SU-DHL-6 (cell line): Measurements from ENCODE around the gene COL15A1.

Experiments
- H2AFZ ChIP-seq: fragments of 200-600 bp; sonication (generic); 2 replicates; pipeline ENCODE4 v1.6.1; 2014; ENCODE audit warnings: low read depth, mild to moderate bottlenecking, moderate library complexity, mixed read lengths, antibody characterized with exemption, low read length; ENCODE audit not compliant: severe bottlenecking
- H3F3A ChIP-seq: fragments of 200-600 bp; shearing (Covaris generic); 2 replicates; pipeline ENCODE4 v1.6.0; 2016; ENCODE audit warnings: antibody characterized with exemption, mild to moderate bottlenecking; ENCODE audit not compliant: insufficient read depth
- H3K27ac ChIP-seq: fragments of 200-600 bp; sonication (generic); 2 replicates; pipeline ENCODE4 v1.5.1; 2016; ENCODE audit warnings: low read depth, mild to moderate bottlenecking, low read length, moderate library complexity, mixed read lengths
- H3K27me3 ChIP-seq: fragments of 200-600 bp; sonication (generic), shearing (Covaris generic); 2 replicates; pipeline ENCODE4 v1.6.0; 2014; ENCODE audit warnings: mild to moderate bottlenecking, low read length
- H3K36me3 ChIP-seq: fragments of 200-600 bp; sonication (generic); 2 replicates; pipeline ENCODE4 v1.6.1; 2014; ENCODE audit warnings: mild to moderate bottlenecking, low read length, mixed read lengths
- H3K4me2 ChIP-seq: fragments of 300-600, 200-600 bp; shearing (Covaris generic), sonication (generic); 2 replicates; pipeline ENCODE4 v1.6.0; 2014; ENCODE audit warnings: low read length, low read depth, mild to moderate bottlenecking; ENCODE audit not compliant: poor library complexity, severe bottlenecking
- H3K4me3 ChIP-seq: fragments of 200-600 bp; sonication (generic); 2 replicates; pipeline ENCODE4 v1.5.1; 2014; ENCODE audit warnings: antibody characterized with exemption, low read length, mild to moderate bottlenecking, mixed read lengths; ENCODE audit not compliant: insufficient read depth, poor library complexity, severe bottlenecking
- H3K79me2 ChIP-seq: fragments of 200-600 bp; sonication (generic); 2 replicates; pipeline ENCODE4 v1.6.1; 2014; ENCODE audit warnings: mild to moderate bottlenecking, low read length, moderate library complexity; ENCODE audit not compliant: insufficient read depth
- H3K9ac ChIP-seq: fragments of 200-600 bp; sonication (generic); 2 replicates; pipeline ENCODE4 v1.7.0; 2014; ENCODE audit warnings: mild to moderate bottlenecking, low read length
- H3K9me2 ChIP-seq: fragments of 200-600 bp; sonication (generic); replicated peaks from 2 replicates; pipeline ENCODE4 v1.6.1; 2014; ENCODE audit warnings: low read length; ENCODE audit not compliant: insufficient read depth
- H3K9me3 ChIP-seq: fragments of 200-600 bp; sonication (generic); 2 replicates; pipeline ENCODE4 v1.6.1; 2014; ENCODE audit warnings: low read length, mixed read lengths; ENCODE audit not compliant: insufficient read depth
- H4K20me1 ChIP-seq: fragments of 200-600 bp; sonication (generic); 2 replicates; pipeline ENCODE4 v1.6.1; 2014; ENCODE audit warnings: low read depth, mild to moderate bottlenecking, antibody characterized with exemption, low read length, moderate library complexity, mixed read lengths
- CTCF ChIP-seq: fragments of 200-600 bp; sonication (generic); IDR thresholded peaks from one replicate; pipeline ENCODE4 v1.5.1; 2017; ENCODE audit warnings: antibody characterized with exemption, mild to moderate bottlenecking, low read length, moderate library complexity; ENCODE audit not compliant: insufficient read depth, poor library complexity, severe bottlenecking
- EZH2phosphoT487 ChIP-seq: fragments of 200-600 bp; sonication (generic), shearing (Covaris generic); conservative IDR thresholded peaks from 2 replicates; pipeline ENCODE4 v1.6.1; 2018; ENCODE audit warnings: mild to moderate bottlenecking, antibody characterized with exemption, low read length, moderate library complexity, mixed read lengths

Gene COL15A1

GRCh38 chr9:99101812-99102211, 158.1 kb downstream of the COL15A1 start:
- Histone ChIP-seq H2AFZ (no peak overlapping the region), H3K79me2 (no peaks in the 10 kb centered on the region)

GRCh38 chr9:99103054-99103895, 159.6 kb downstream of the COL15A1 start:
- Histone ChIP-seq H3K9me2 (no peaks in the 10 kb centered on the region), H3K9ac (no peak overlapping the region), H3K9me3 (no peaks in the 10 kb centered on the region), H3F3A (no peaks in the 10 kb centered on the region; the same call in 1 of the 2 replicates), H3K4me3 (no peak overlapping the region), H3K36me3 (no peaks in the 10 kb centered on the region), H3K4me2 (no peak overlapping the region), H3K79me2 (0 out of 2 replicates have a peak, but pooled peaks cover 4% of the 10 kb centered on the region), H2AFZ (no peak overlapping the region), H4K20me1 (peaks cover 4% of the 10 kb centered on the region; the same call in 1 of the 2 replicates), H3K27me3 (no peaks in the 10 kb centered on the region; the same call in 1 of the 2 replicates), H3K27ac (no peak overlapping the region)
- TF ChIP-seq CTCF, result no peak
- TF ChIP-seq EZH2phosphoT487, result no peak

More at GRCh38 chr9:99101812-99102211, 158.1 kb downstream of the COL15A1 start:
- no peaks in the 10 kb centered on the region for H3K36me3 ChIP-seq
- peaks cover 3% of the 10 kb centered on the region; the same call in 1 of the 2 replicates for H4K20me1 ChIP-seq
- H3K9me3 ChIP-seq, result no peaks in the 10 kb centered on the region
- H3K27ac ChIP-seq, result no peak overlapping the region
- H3K9me2 ChIP-seq, result no peaks in the 10 kb centered on the region
- no peak overlapping the region for H3K4me2 ChIP-seq
- H3F3A ChIP-seq, result no peaks in the 10 kb centered on the region; the same call in 1 of the 2 replicates
- no peak for TF ChIP-seq EZH2phosphoT487
- no peak for TF ChIP-seq CTCF
- no peak overlapping the region for H3K4me3 ChIP-seq
- no peaks in the 10 kb centered on the region; the same call in 1 of the 2 replicates for H3K27me3 ChIP-seq
- H3K9ac ChIP-seq, result no peak overlapping the region

GRCh38 chr9:99103901-99104458, 160.3 kb downstream of the COL15A1 start:
- H3K4me2 ChIP-seq, result peak overlapping the region; percentile 76
- H2AFZ ChIP-seq, result peak overlapping the region; percentile 84
- no peaks in the 10 kb centered on the region; the same call in 1 of the 2 replicates for H3F3A ChIP-seq
- peaks cover 4% of the 10 kb centered on the region; the same call in 1 of the 2 replicates for H4K20me1 ChIP-seq
- no peaks in the 10 kb centered on the region for H3K9me3 ChIP-seq
- no peaks in the 10 kb centered on the region for H3K36me3 ChIP-seq
- no peak overlapping the region for H3K27ac ChIP-seq
- no peaks in the 10 kb centered on the region for H3K9me2 ChIP-seq
- TF ChIP-seq CTCF (no peak), EZH2phosphoT487 (no peak)
- H3K9ac ChIP-seq, result peak overlapping the region; percentile 49
- H3K4me3 ChIP-seq, result peak overlapping the region; percentile 50
- 0 out of 2 replicates have a peak, but pooled peaks cover 4% of the 10 kb centered on the region for H3K79me2 ChIP-seq
- H3K27me3 ChIP-seq, result no peaks in the 10 kb centered on the region; the same call in 1 of the 2 replicates
